Measurements from ENCODE around the gene APLF. TPM values are rescaled to one million over a fixed set of nuclear protein-coding genes. Genes with fewer than 3 reads are reported as not detected.
A peak's percentile ranks its signal among the peaks of the same experiment; 100 is the strongest.
"Not testable (repeated sequence)": the region's sequence is repeated elsewhere in the genome, so short reads cannot be mapped to it uniquely, and the experiment has no call there.

Gene APLF
- total and polyA plus RNA-seq, 3 experiments from 2014 or later = 1.9 to 4.0 (median 3.6) TPM

GRCh38 chr2:68594674-68595492 lies 127.5 kb downstream of the APLF start:
- H3K4me3 Mint-ChIP-seq = peak overlapping the region in 5 of 7 donors; percentile 3 to 57 (median 23)
- Histone ChIP-seq H3K27me3 (ENCODE audit: insufficient read depth, low read length, poor library complexity, severe bottlenecking) (no peaks in the 10 kb centered on the region), H3K36me3 (ENCODE audit: insufficient read depth, low read length) (no peaks in the 10 kb centered on the region), H3K4me1 (ENCODE audit: insufficient read depth, low read length) (peaks cover 5% of the 10 kb centered on the region), H3K9me3 (ENCODE audit: low read length) (no peaks in the 10 kb centered on the region), H3K4me3 (ENCODE audit: low read length) (no peak overlapping the region), H3K27ac (ENCODE audit: low read depth, low read length) (no peak overlapping the region)
- DNase-seq = peak; percentile 33 to 67 (median 40)
- peaks cover 0 to 9% (median 0%) of the 10 kb centered on the region in 3 donors for H3K36me3 Mint-ChIP-seq
- ChIA-PET CTCF (interaction anchor here (0.8 to 4.3 kb wide), 23 partner anchors 9 to 473 kb away, joined by 3 to 55 read pairs (median 4); partner anchors contain the start of genes APLF, ARHGAP25 and FBXO48), POLR2A (interaction anchor here (1.0 kb wide), 2 partner anchors 128 to 131 kb away, joined by 3 to 4 read pairs; partner anchors contain the start of genes APLF and FBXO48)
- peaks cover 1 to 15% of the 10 kb centered on the region in 2 donors for H3K27me3 Mint-ChIP-seq
- peaks cover 0 to 9% (median 6%) of the 10 kb centered on the region in 5 donors for H3K9me3 Mint-ChIP-seq
- H3K4me1 Mint-ChIP-seq = peaks cover 3 to 13% (median 12%) of the 10 kb centered on the region in 3 donors
- H3K27ac Mint-ChIP-seq = peak overlapping the region in 4 of 8 donors; percentile 1 to 22 (median 6)

GRCh38 chr2:68595493-68595785 lies 128.1 kb downstream of the APLF start:
- H3K27me3 Mint-ChIP-seq = peaks cover 5 to 19% of the 10 kb centered on the region in 2 donors
- H3K9me3 ChIP-seq (ENCODE audit: low read length); H3K27ac ChIP-seq (ENCODE audit: low read depth, low read length); H3K4me3 ChIP-seq (ENCODE audit: low read length); H3K4me1 ChIP-seq (ENCODE audit: insufficient read depth, low read length); H3K27me3 ChIP-seq (ENCODE audit: insufficient read depth, low read length, poor library complexity, severe bottlenecking); H3K4me3 Mint-ChIP-seq; H3K36me3 ChIP-seq (ENCODE audit: insufficient read depth, low read length); H3K27ac Mint-ChIP-seq; DNase-seq: not testable (repeated sequence)
- H3K9me3 Mint-ChIP-seq = peaks cover 0 to 13% (median 10%) of the 10 kb centered on the region in 5 donors
- peaks cover 3 to 13% (median 12%) of the 10 kb centered on the region in 3 donors for H3K4me1 Mint-ChIP-seq
- CTCF ChIA-PET = interaction anchor here (1.0 to 4.3 kb wide), 23 partner anchors 10 to 473 kb away, joined by 3 to 55 read pairs (median 4); partner anchors contain the start of genes APLF, ARHGAP25 and FBXO48
- peaks cover 0 to 14% (median 1%) of the 10 kb centered on the region in 3 donors for H3K36me3 Mint-ChIP-seq
- POLR2A ChIA-PET = interaction anchor here (1.0 kb wide), 2 partner anchors 128 to 132 kb away, joined by 3 to 4 read pairs; partner anchors contain the start of genes APLF and FBXO48

GRCh38 chr2:68600495-68600894 lies 133.1 kb downstream of the APLF start:
- H3K9me3 Mint-ChIP-seq = peaks cover 21 to 39% (median 28%) of the 10 kb centered on the region in 5 donors
- H3K27ac ChIP-seq (ENCODE audit: low read depth, low read length); H3K27me3 ChIP-seq (ENCODE audit: insufficient read depth, low read length, poor library complexity, severe bottlenecking); H3K4me1 Mint-ChIP-seq; DNase-seq; CTCF ChIA-PET; H3K4me1 ChIP-seq (ENCODE audit: insufficient read depth, low read length); H3K4me3 ChIP-seq (ENCODE audit: low read length); H3K4me3 Mint-ChIP-seq; H3K36me3 ChIP-seq (ENCODE audit: insufficient read depth, low read length); POLR2A ChIA-PET; H3K9me3 ChIP-seq (ENCODE audit: low read length): not testable (repeated sequence)
- H3K27me3 Mint-ChIP-seq = peaks cover 14 to 15% of the 10 kb centered on the region in 2 donors
- peaks cover 0 to 18% (median 1%) of the 10 kb centered on the region in 3 donors for H3K36me3 Mint-ChIP-seq
- peak overlapping the region in 1 of 8 donors; percentile 14 for H3K27ac Mint-ChIP-seq

GRCh38 chr2:68603059-68603458 lies 135.7 kb downstream of the APLF start:
- ChIA-PET CTCF (no interaction called here), POLR2A (no interaction called here)
- H3K27me3 ChIP-seq (ENCODE audit: insufficient read depth, low read length, poor library complexity, severe bottlenecking) = no peaks in the 10 kb centered on the region
- no peak overlapping the region for H3K4me3 Mint-ChIP-seq
- no peak overlapping the region for H3K27ac Mint-ChIP-seq
- H3K4me3 ChIP-seq (ENCODE audit: low read length) = no peak overlapping the region
- DNase-seq = no peak
- no peaks in the 10 kb centered on the region for H3K4me1 ChIP-seq (ENCODE audit: insufficient read depth, low read length)
- H3K4me1 Mint-ChIP-seq = peaks cover 5 to 6% (median 6%) of the 10 kb centered on the region in 3 donors
- H3K9me3 ChIP-seq (ENCODE audit: low read length) = no peaks in the 10 kb centered on the region
- peaks cover 7 to 14% of the 10 kb centered on the region in 2 donors for H3K27me3 Mint-ChIP-seq
- peaks cover 21 to 39% (median 28%) of the 10 kb centered on the region in 5 donors for H3K9me3 Mint-ChIP-seq
- peaks cover 0 to 18% (median 1%) of the 10 kb centered on the region in 3 donors for H3K36me3 Mint-ChIP-seq
- no peak overlapping the region for H3K27ac ChIP-seq (ENCODE audit: low read depth, low read length)
- no peaks in the 10 kb centered on the region for H3K36me3 ChIP-seq (ENCODE audit: insufficient read depth, low read length)

GRCh38 chr2:68604077-68604476 lies 136.7 kb downstream of the APLF start:
- Mint-ChIP-seq H3K36me3 (peaks cover 0 to 18% (median 1%) of the 10 kb centered on the region in 3 donors), H3K4me1 (peaks cover 5 to 6% (median 6%) of the 10 kb centered on the region in 3 donors), H3K27me3 (peaks cover 7 to 14% of the 10 kb centered on the region in 2 donors), H3K27ac (no peak overlapping the region), H3K9me3 (peaks cover 21 to 37% (median 27%) of the 10 kb centered on the region in 5 donors), H3K4me3 (no peak overlapping the region)
- no peak overlapping the region for H3K27ac ChIP-seq (ENCODE audit: low read depth, low read length)
- POLR2A ChIA-PET = no interaction called here
- H3K4me3 ChIP-seq (ENCODE audit: low read length) = no peak overlapping the region
- no peaks in the 10 kb centered on the region for H3K27me3 ChIP-seq (ENCODE audit: insufficient read depth, low read length, poor library complexity, severe bottlenecking)
- DNase-seq = no peak
- no peaks in the 10 kb centered on the region for H3K36me3 ChIP-seq (ENCODE audit: insufficient read depth, low read length)
- H3K9me3 ChIP-seq (ENCODE audit: low read length) = no peaks in the 10 kb centered on the region
- H3K4me1 ChIP-seq (ENCODE audit: insufficient read depth, low read length) = no peaks in the 10 kb centered on the region
- CTCF ChIA-PET = no interaction called here

GRCh38 chr2:68605939-68606338 lies 138.6 kb downstream of the APLF start:
- H3K36me3 Mint-ChIP-seq = peaks cover 2 to 14% (median 3%) of the 10 kb centered on the region in 3 donors
- H3K9me3 Mint-ChIP-seq = peaks cover 17 to 32% (median 25%) of the 10 kb centered on the region in 5 donors
- Histone ChIP-seq H3K36me3 (ENCODE audit: insufficient read depth, low read length) (no peaks in the 10 kb centered on the region), H3K27me3 (ENCODE audit: insufficient read depth, low read length, poor library complexity, severe bottlenecking) (no peaks in the 10 kb centered on the region), H3K4me1 (ENCODE audit: insufficient read depth, low read length) (no peaks in the 10 kb centered on the region), H3K27ac (ENCODE audit: low read depth, low read length) (no peak overlapping the region), H3K4me3 (ENCODE audit: low read length) (no peak overlapping the region), H3K9me3 (ENCODE audit: low read length) (no peaks in the 10 kb centered on the region)
- H3K4me1 Mint-ChIP-seq = peaks cover 5 to 6% (median 6%) of the 10 kb centered on the region in 3 donors
- DNase-seq = no peak
- H3K27me3 Mint-ChIP-seq = peaks cover 10 to 13% of the 10 kb centered on the region in 2 donors
- no peak overlapping the region for H3K4me3 Mint-ChIP-seq
- ChIA-PET POLR2A (no interaction called here), CTCF (interaction anchor here (1.0 kb wide), 1 partner anchor 20 kb away, joined by 3 read pairs; no protein-coding TSS in a partner anchor)
- H3K27ac Mint-ChIP-seq = peak overlapping the region in 1 of 8 donors; percentile 7

- Mint-ChIP-seq H3K27ac (no peak overlapping the region), H3K4me3 (peak overlapping the region in 1 of 7 donors; percentile 64), H3K4me1 (peaks cover 5 to 6% (median 6%) of the 10 kb centered on the region in 3 donors), H3K9me3 (peaks cover 13 to 24% (median 20%) of the 10 kb centered on the region in 5 donors), H3K36me3 (peaks cover 2 to 20% (median 3%) of the 10 kb centered on the region in 3 donors), H3K27me3 (peaks cover 10% of the 10 kb centered on the region in 2 donors)
- no peak overlapping the region for H3K4me3 ChIP-seq (ENCODE audit: low read length)
- H3K4me1 ChIP-seq (ENCODE audit: insufficient read depth, low read length) = no peaks in the 10 kb centered on the region
- DNase-seq = no peak
- H3K36me3 ChIP-seq (ENCODE audit: insufficient read depth, low read length) = no peaks in the 10 kb centered on the region
- H3K27ac ChIP-seq (ENCODE audit: low read depth, low read length) = no peak overlapping the region
- CTCF ChIA-PET = interaction anchor here (1.0 to 1.2 kb wide), 2 partner anchors 11 to 19 kb away, joined by 3 to 4 read pairs; no protein-coding TSS in a partner anchor
- no peaks in the 10 kb centered on the region for H3K9me3 ChIP-seq (ENCODE audit: low read length)
- POLR2A ChIA-PET = no interaction called here
- no peaks in the 10 kb centered on the region for H3K27me3 ChIP-seq (ENCODE audit: insufficient read depth, low read length, poor library complexity, severe bottlenecking)
Observed at GRCh38 chr2:68606759-68607158, 139.4 kb downstream of the APLF start.

- POLR2A ChIA-PET = no interaction called here
- Mint-ChIP-seq H3K27ac (peak overlapping the region in 1 of 8 donors; percentile 19), H3K9me3 (peaks cover 10 to 15% (median 13%) of the 10 kb centered on the region in 5 donors), H3K36me3 (peaks cover 2 to 20% (median 3%) of the 10 kb centered on the region in 3 donors), H3K4me1 (peaks cover 5 to 6% (median 6%) of the 10 kb centered on the region in 3 donors), H3K27me3 (peaks cover 3 to 10% of the 10 kb centered on the region in 2 donors), H3K4me3 (no peak overlapping the region)
- CTCF ChIA-PET = no interaction called here
- Histone ChIP-seq H3K4me3 (ENCODE audit: low read length) (no peak overlapping the region), H3K4me1 (ENCODE audit: insufficient read depth, low read length) (no peaks in the 10 kb centered on the region), H3K27me3 (ENCODE audit: insufficient read depth, low read length, poor library complexity, severe bottlenecking) (no peaks in the 10 kb centered on the region), H3K9me3 (ENCODE audit: low read length) (no peaks in the 10 kb centered on the region), H3K27ac (ENCODE audit: low read depth, low read length) (no peak overlapping the region), H3K36me3 (ENCODE audit: insufficient read depth, low read length) (no peaks in the 10 kb centered on the region)
- DNase-seq = no peak
Observed at GRCh38 chr2:68607837-68608236, 140.5 kb downstream of the APLF start.

Measured in CD8-positive, alpha-beta memory T cell (primary cell).